Activated naive CD8-positive, alpha-beta T cell treated with anti-CD3 and anti-CD28 coated beads, Interleukin-2, amount 10 ng/mL, durations not matched to agents 7 days and 5 days (primary cell): ENCODE measurements around the gene LRRK1. TPM values are rescaled to one million over a fixed set of nuclear protein-coding genes. Genes with fewer than 3 reads are reported as not detected.

Experiments used
- ATAC-seq: fragments of 150-1000 bp; cut with Tn5 transposase; one replicate; pipeline ENCODE4 v1.10.0; 2021; ENCODE audit warnings: low read depth, moderate library complexity
- POLR2A ChIA-PET: fragments of 350-600 bp; sonication (Branson Sonifier 250); formaldehyde crosslinking; loops from one replicate; lab custom pipeline; 2021; ENCODE audit warnings: antibody characterized with exemption; lab: Charles Lee
- DNase-seq: peaks from one replicate; pipeline ENCODE4 v3.0.0; 2021
- H3K27ac Mint-ChIP-seq: one replicate; pipeline ENCODE4 v1.8.0; 2022; ENCODE audit warnings: mild to moderate bottlenecking, mixed read lengths
- H3K27me3 Mint-ChIP-seq: one replicate; pipeline ENCODE4 v1.8.0; 2022; ENCODE audit warnings: mild to moderate bottlenecking, moderate library complexity, mixed read lengths
- H3K36me3 Mint-ChIP-seq: one replicate; pipeline ENCODE4 v1.8.0; 2021; ENCODE audit warnings: mild to moderate bottlenecking, mixed read lengths
- H3K4me1 Mint-ChIP-seq: one replicate; pipeline ENCODE4 v1.8.0; 2021; ENCODE audit warnings: mixed read lengths
- H3K4me3 Mint-ChIP-seq: one replicate; pipeline ENCODE4 v1.8.0; 2022; ENCODE audit warnings: mild to moderate bottlenecking, moderate library complexity, mixed read lengths
- H3K9me3 Mint-ChIP-seq: one replicate; pipeline ENCODE4 v1.8.0; 2021; ENCODE audit warnings: mixed read lengths
- total RNA-seq, 2 experiments: library from RNA; stranded (reverse); gene quantifications; one replicate each; pipeline ENCODE4 v1.2.3, GENCODE V29; 2021

Gene LRRK1
- total RNA-seq, 2 experiments from 2014 or later: 0.48 to 0.97 TPM

DNA sequence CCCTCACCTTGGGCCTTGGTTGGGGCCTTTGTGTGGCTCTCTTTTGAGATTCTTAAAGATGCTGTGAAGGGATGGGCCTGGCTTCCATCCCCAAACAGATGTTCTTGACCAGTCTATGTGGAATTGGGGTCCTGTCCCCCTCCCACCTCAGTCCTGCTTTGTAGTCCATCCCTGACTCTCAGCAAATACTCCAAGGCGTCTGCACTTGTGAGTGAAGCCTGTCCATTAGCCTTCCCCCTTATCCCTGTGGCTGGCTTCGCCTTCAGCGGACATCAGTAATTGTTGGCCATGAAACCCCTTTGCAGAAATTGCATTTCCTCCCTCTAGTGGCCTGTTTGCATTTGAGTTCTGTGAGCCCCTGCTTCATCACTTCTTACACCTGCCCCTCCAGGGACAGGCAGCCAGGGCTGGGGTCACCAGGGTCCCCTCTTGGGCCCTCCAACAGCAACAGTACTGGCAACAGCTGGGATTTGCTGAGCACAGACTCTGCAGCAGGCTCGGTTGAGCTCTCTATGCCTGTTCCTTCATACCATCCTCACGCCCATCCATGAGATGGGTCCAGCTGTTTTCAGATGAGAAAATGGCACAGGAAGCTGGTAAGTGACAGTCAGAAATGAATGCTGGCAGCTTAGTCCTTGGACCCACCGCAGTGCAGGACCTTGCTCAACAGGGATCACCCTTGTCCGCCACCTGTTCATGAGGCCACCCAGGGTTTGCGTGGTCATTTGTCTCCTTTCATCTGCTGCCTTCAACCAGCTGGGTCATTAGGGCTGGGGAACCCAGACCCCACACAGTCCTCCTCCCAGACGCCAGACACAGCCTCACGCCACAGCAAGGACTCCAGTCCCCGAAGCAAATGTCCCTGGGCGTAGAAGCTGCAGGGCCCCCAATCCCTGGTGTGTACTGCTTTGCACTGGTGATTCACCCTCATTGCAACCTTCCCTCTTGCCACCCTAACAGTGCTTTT lies 8.9 kb upstream of the LRRK1 start:
- Mint-ChIP-seq H3K27me3 (peaks cover 36% of the 10 kb centered on the region), H3K36me3 (no peaks in the 10 kb centered on the region), H3K9me3 (no peaks in the 10 kb centered on the region), H3K4me3 (no peak overlapping the region), H3K27ac (no peak overlapping the region), H3K4me1 (no peaks in the 10 kb centered on the region)
- ATAC-seq (no peak), DNase-seq (no peak)
- POLR2A ChIA-PET: no interaction called here

DNA sequence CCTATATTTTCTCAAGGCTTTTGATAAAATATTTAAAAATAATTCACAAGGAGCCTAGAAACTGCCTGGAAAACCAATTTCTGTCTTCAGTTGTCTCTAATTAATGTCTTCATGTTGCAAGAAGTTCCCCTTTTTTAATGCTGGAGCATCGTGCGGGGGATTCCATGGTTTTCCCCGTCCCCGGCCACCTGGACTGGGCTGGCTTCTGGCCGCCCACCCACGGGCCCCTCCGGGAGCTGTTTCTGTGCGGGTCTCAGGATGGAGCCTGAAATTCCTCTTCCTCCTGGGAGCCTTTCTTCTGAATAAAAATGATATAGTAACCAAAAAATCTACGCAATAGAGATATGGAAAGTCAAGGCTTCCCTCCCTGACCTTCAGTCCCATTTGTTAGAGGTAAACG lies 8.1 kb upstream of the LRRK1 start:
- Mint-ChIP-seq H3K36me3 (no peaks in the 10 kb centered on the region), H3K4me1 (no peaks in the 10 kb centered on the region), H3K27ac (no peak overlapping the region), H3K27me3 (peaks cover 33% of the 10 kb centered on the region), H3K9me3 (no peaks in the 10 kb centered on the region), H3K4me3 (no peak overlapping the region)
- POLR2A ChIA-PET: no interaction called here
- ATAC-seq: no peak
- no peak for DNase-seq

DNA sequence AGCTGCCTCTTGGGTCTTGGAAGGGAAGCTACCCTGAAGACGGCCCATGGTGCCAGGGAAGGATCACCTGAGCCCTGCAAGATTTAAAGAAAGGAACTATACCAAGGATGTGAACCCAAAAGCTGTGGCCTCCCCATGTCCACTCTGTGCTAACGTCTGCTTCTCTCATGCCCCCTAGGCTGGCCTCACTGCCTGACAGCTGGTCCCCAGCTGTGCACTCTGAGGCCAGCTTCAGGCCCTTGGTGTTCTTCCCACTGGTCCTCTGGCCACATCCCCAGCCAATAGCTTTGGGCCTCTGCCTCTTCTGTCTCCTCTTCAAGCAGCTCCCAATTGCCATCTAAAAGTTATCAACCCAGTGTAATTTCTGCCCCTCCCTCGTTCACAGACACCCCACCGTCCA lies 5.2 kb upstream of the LRRK1 start:
- no peaks in the 10 kb centered on the region for H3K36me3 Mint-ChIP-seq
- ATAC-seq (no peak), DNase-seq (no peak)
- no peak overlapping the region for H3K27ac Mint-ChIP-seq
- peaks cover 5% of the 10 kb centered on the region for H3K4me1 Mint-ChIP-seq
- H3K9me3 Mint-ChIP-seq: no peaks in the 10 kb centered on the region
- H3K4me3 Mint-ChIP-seq: no peak overlapping the region
- POLR2A ChIA-PET: no interaction called here
- H3K27me3 Mint-ChIP-seq: peaks cover 46% of the 10 kb centered on the region

DNA sequence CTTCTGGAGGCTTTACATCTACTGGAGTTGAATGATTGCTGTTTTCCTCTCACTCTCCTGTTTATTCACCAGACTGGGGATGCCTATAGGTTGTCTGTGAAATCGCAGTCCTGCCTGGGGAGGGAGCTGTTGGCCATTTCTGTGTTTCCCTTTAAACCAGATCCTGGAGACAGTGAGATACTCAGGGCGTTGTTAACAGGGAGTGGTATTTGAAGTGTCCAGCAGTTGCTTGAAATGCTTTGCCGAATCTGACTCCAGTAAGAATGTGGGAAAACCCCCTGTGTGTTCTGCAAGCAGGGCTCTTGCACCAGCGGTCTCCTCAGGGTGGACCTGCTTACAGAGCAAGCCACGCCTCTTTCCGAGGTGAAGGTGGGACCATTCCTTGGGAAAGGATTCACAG lies 4.3 kb upstream of the LRRK1 start:
- H3K4me1 Mint-ChIP-seq: peaks cover 6% of the 10 kb centered on the region
- no peaks in the 10 kb centered on the region for H3K36me3 Mint-ChIP-seq
- H3K27me3 Mint-ChIP-seq: peaks cover 48% of the 10 kb centered on the region
- no peak overlapping the region for H3K4me3 Mint-ChIP-seq
- no peaks in the 10 kb centered on the region for H3K9me3 Mint-ChIP-seq
- no peak overlapping the region for H3K27ac Mint-ChIP-seq
- DNase-seq: no peak
- POLR2A ChIA-PET: no interaction called here
- ATAC-seq: no peak

DNA sequence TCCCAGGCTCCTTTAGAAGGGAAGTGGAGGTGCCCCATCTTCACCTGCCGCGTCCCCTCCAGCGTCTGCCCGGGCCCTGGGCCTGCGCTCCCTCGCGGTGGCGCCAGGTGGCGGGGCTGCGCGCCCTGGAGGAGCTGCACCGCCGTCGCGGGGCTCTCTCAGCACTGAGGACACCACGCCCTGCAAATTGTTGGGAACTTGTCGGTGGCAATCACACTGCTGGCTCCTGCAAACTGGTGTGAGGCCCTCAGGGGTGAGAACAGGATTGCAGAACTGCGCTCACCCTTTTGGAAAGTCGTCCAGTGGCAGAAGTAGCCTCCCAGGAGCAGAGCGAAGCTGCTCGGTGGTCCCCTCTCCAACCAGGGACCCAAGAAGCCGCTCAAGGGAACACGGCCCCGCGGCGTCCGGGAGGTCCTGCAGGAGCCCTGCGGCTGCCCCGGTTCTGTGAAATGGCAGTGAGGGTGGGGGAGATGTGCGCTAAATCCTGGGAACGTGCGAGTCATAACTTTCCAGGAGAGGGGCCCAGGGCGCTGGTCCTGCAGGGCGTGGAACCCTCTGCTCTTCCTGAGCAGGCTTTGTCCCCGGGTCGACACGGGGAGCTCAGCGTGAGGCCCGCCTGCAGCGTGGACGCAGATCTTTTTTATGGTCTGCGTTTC lies 995 bp upstream of the LRRK1 start:
- peak overlapping the region; percentile 82 for H3K4me3 Mint-ChIP-seq

DNA sequence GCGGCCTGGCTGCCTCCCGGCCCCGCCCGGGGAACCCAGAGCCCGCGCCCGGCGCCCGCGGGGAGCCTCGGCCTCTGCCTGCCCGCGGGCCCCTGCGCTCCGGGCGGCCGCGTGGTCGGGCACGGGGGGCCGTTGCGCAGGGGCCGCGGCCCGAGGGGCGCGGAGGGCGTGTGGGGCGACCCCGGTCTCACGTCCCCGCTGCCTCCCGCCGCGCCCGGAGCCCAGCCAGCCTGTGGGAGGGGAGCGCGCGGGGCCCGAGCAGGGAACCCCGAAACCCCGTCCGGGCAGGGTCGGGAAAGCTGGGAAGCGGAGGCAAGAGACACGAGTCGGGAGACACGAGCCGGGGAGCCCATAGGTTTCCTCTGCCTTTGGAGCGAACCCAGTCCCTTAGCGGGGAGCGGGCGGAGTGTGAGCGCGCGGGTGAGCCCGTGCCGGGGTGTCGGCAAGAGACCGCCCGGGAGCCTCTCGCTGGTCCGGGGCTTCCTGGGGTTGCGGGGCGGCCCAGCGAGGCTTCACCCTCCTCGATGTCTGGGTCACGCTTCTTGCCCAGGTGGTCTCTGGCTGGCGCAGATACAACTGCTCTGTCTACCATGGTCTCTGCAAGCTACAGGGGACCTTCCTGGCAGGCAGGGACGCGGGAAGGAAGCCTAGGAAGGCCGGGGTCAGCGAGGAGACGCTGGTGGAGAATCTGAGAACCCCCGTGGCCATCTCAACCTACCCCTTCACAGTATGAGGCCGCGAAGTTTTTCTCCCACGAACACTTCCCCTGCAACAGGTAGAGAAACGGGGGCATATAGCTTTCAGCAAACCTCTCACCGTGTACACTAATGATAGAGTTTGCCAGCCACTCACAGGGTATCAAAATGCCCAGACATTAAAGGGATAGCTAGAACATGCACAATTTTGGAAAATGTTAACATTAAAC lies 586 bp downstream of the LRRK1 start:
- POLR2A ChIA-PET: no interaction called here
- H3K27me3 Mint-ChIP-seq: peaks cover 65% of the 10 kb centered on the region
- no peaks in the 10 kb centered on the region for H3K36me3 Mint-ChIP-seq
- peaks cover 16% of the 10 kb centered on the region for H3K4me1 Mint-ChIP-seq
- no peak overlapping the region for H3K27ac Mint-ChIP-seq
- H3K4me3 Mint-ChIP-seq: peak overlapping the region; percentile 46
- no peaks in the 10 kb centered on the region for H3K9me3 Mint-ChIP-seq
- DNase-seq (peak; percentile 65), ATAC-seq (no peak)

More for the DNA sequence above, 995 bp upstream of the LRRK1 start:
- Mint-ChIP-seq H3K36me3 (no peaks in the 10 kb centered on the region), H3K27me3 (peaks cover 67% of the 10 kb centered on the region), H3K4me1 (peaks cover 16% of the 10 kb centered on the region), H3K9me3 (no peaks in the 10 kb centered on the region), H3K27ac (no peak overlapping the region)
- ATAC-seq (peak; percentile 94), DNase-seq (peak; percentile 88)
- POLR2A ChIA-PET: no interaction called here

DNA sequence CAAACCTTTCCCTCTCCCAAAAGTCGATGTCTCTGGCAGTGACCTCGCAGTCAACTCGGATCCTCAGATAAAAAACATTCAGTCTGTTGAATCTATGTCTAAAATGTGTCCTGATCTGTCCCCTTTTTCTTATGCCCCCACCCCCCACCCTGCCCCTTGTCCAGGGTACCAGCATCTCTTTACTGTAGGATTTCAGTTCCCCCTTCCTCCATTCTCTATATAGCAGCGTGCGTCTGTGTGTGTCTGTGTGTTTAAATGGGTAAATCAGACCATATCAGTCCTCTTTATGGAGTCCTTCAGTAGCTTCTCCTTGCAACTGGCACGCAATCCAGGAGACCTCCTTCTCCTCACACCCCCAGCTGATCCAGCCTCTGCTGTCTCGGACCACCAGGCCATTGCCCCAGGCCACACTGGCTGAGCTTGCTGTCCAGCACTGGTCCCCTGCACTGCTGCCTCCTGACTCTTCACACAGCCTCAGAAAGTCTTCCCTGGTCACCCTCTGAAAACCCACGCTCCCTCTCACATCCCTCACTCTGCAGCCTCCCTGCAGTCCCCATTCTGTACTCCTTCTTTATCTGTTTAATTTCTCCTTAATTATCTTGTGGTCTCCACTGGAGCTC lies 1.5 kb downstream of the LRRK1 start:
- peak overlapping the region; percentile 39 for H3K4me3 Mint-ChIP-seq
- H3K4me1 Mint-ChIP-seq: peaks cover 16% of the 10 kb centered on the region
- peaks cover 61% of the 10 kb centered on the region for H3K27me3 Mint-ChIP-seq
- no peak overlapping the region for H3K27ac Mint-ChIP-seq
- DNase-seq (no peak), ATAC-seq (no peak)
- no peaks in the 10 kb centered on the region for H3K9me3 Mint-ChIP-seq
- no peaks in the 10 kb centered on the region for H3K36me3 Mint-ChIP-seq
- POLR2A ChIA-PET: no interaction called here

DNA sequence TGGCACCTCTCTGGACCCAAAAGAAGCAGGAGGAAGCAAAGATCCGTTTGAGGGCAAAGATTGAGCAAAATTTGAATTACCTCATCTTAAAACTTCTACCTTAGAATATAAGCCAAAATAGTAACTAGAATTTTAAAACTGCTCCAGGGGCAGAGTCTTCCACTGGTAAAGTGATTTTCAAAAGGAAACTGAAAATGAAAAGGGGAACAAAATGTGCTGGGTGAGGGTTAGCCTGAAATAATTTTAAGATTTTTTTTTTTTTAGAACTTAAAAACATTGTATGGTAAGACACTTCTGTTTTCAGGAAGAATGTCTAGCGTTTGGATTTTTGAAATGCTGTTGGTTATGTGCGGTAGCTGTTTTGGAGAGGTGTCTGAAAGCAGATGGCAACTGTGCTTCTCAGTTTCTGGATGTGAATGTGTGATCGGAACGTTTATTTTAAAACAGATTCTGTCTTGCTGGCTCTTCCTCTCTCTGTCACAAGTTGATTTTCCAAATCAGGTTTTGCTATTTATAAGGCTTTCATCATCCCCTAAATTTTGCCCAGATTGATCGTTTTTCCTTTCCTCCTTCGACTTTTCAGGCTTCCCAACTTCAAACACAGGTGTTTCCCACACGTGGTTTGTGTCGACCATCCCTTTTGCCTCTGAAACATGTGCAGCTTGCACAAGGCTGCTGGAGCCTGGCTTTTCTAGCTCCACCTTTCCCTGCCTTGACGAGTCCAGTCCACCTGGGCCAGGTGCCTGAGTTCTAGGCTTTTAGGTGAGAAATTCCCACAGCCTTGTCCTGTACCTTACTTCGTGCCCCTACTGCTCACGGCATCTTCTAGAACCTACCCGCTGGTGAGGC lies 3.3 kb downstream of the LRRK1 start:
- ATAC-seq (no peak), DNase-seq (no peak)
- peak overlapping the region; percentile 57 for H3K4me3 Mint-ChIP-seq
- H3K9me3 Mint-ChIP-seq: no peaks in the 10 kb centered on the region
- H3K27me3 Mint-ChIP-seq: peaks cover 56% of the 10 kb centered on the region
- H3K27ac Mint-ChIP-seq: no peak overlapping the region
- no peaks in the 10 kb centered on the region for H3K36me3 Mint-ChIP-seq
- POLR2A ChIA-PET: no interaction called here
- H3K4me1 Mint-ChIP-seq: peaks cover 16% of the 10 kb centered on the region

DNA sequence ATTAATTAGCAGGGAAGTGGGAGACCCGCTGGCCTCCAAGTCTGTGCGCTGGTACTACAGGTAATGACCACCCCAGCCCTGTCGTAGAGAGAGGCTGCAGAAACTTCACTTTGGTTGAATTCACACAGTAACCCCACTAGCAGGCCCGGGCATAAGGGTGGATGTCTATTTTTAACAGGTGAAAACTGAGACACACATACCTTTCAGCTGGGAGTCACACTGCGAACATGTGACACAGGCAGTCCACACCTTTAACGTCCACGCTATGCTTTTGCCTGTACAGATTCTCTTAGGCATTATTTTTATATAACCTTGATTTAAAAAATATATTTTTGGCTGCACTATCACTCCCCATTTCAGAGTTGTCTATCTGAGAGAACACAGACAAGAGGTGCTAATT lies 3.9 kb downstream of the LRRK1 start:
- no peak overlapping the region for H3K4me3 Mint-ChIP-seq
- H3K9me3 Mint-ChIP-seq: no peaks in the 10 kb centered on the region
- no peak for DNase-seq
- POLR2A ChIA-PET: interaction anchor here (0.6 kb wide), 1 partner anchor 10 kb away, joined by 5 read pairs; no protein-coding TSS in a partner anchor
- H3K36me3 Mint-ChIP-seq: no peaks in the 10 kb centered on the region
- no peak overlapping the region for H3K27ac Mint-ChIP-seq
- no peak for ATAC-seq
- peaks cover 16% of the 10 kb centered on the region for H3K4me1 Mint-ChIP-seq
- H3K27me3 Mint-ChIP-seq: peaks cover 52% of the 10 kb centered on the region

DNA sequence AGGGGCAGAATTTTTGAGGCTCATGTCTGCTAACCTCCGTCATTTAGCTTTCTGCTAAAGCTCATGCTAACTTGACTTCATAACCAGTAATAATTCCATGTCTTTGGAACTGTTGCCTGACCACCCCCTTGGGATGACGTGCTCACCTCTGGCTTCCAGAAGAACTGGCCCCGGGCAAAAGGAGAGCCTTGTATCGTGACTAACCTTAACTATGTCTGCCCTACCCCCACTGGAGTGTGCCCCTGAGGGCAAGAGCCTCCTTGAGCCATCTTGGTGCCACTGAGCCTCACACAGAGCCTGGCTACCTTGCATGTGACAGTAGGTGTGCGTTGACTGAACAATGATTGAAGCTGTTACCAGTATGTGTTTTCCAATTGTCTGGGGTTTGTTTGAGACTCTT lies 4.7 kb downstream of the LRRK1 start:
- ATAC-seq (no peak), DNase-seq (no peak)
- no peak overlapping the region for H3K4me3 Mint-ChIP-seq
- POLR2A ChIA-PET: interaction anchor here (0.6 kb wide), 1 partner anchor 10 kb away, joined by 5 read pairs; no protein-coding TSS in a partner anchor
- peaks cover 44% of the 10 kb centered on the region for H3K27me3 Mint-ChIP-seq
- no peaks in the 10 kb centered on the region for H3K36me3 Mint-ChIP-seq
- peaks cover 11% of the 10 kb centered on the region for H3K4me1 Mint-ChIP-seq
- no peaks in the 10 kb centered on the region for H3K9me3 Mint-ChIP-seq
- H3K27ac Mint-ChIP-seq: no peak overlapping the region

DNA sequence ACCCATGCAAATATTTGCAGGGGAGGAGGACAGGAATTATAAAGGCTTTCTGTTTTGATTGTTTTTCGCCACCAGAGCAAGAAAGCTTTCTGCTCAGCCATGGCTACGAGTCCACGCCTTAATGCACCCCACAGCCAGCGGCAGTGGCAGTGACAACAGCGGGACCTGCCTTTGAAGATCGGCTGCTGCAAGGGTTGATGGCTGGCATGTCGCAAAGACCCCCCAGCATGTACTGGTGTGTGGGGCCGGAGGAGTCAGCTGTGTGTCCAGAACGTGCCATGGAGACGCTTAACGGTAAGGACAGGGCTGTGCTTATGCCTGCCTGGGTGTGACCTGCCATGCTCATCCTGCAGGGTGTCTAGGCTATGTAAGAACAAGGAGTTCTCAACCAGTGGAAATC lies 5.3 kb downstream of the LRRK1 start:
- Mint-ChIP-seq H3K36me3 (no peaks in the 10 kb centered on the region), H3K27ac (no peak overlapping the region), H3K4me1 (peaks cover 11% of the 10 kb centered on the region), H3K27me3 (peaks cover 44% of the 10 kb centered on the region), H3K4me3 (no peak overlapping the region), H3K9me3 (no peaks in the 10 kb centered on the region)
- ATAC-seq (no peak), DNase-seq (no peak)
- POLR2A ChIA-PET: no interaction called here

DNA sequence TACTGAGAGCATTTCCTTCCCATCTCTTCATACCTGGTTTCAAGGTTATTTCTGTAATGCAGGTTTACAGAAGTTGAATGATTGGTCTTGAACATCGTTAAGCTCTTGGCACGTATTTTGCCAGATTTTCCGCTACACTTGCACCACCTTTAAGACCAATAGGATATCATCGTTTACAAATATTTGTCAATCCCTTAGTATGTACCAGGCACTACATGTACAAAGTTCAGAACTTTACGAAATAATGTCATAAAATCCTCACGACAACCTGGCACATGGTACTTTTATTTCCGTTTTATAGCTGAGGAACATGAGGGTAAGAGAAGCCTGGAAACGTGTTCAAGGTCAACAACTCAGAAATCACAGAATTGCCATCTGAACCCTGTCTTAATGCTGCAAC lies 6.3 kb downstream of the LRRK1 start:
- Mint-ChIP-seq H3K27me3 (peaks cover 37% of the 10 kb centered on the region), H3K4me1 (peaks cover 7% of the 10 kb centered on the region), H3K27ac (no peak overlapping the region), H3K36me3 (no peaks in the 10 kb centered on the region), H3K4me3 (no peak overlapping the region), H3K9me3 (no peaks in the 10 kb centered on the region)
- DNase-seq: no peak
- no peak for ATAC-seq
- POLR2A ChIA-PET: interaction anchor here (0.6 kb wide), 1 partner anchor 29 kb away, joined by 3 read pairs; no protein-coding TSS in a partner anchor
